ENCODE results near the gene CD300LG. TPM values are rescaled to one million over a fixed set of nuclear protein-coding genes. Genes with fewer than 3 reads are reported as not detected.

The CD300LG gene
- total and polyA plus RNA-seq, 7 donors: 5.4 to 21.7 (median 10.9) TPM

DNA sequence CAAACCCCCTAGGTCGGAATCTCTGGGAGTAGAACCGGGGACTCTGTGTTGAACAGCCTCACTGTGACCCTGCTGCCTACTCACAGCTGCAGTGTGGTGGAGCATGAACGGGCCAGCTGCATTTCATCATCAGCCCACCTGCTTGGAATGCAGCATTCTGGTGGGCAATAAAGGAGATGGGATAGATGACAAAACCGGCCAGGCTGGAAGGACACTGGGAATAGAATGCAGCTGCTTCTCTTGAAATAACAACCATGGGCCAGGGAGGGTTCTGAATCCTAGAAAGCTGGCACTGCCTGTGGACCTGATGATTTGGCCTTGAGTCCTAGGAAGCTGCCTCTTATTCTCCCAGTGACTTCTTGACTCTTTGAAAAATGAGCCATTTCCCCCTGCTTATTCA, 43.2 kb upstream of the CD300LG start:
- Histone ChIP-seq H3K4me1 (no peaks in the 10 kb centered on the region), H3K9me3 (no peaks in the 10 kb centered on the region), H3K4me3 (no peak overlapping the region), H3K27ac (no peak overlapping the region), H3K36me3 (ENCODE audit: insufficient read depth in 1 of 2, low read depth in 1 of 2) (peaks cover 0 to 15% of the 10 kb centered on the region in 2 donors), H3K27me3 (ENCODE audit: insufficient read depth in 3 of 3, low read length in 2 of 3) (peaks cover 0 to 2% (median 0%) of the 10 kb centered on the region in 3 donors)
- ATAC-seq (no peak), DNase-seq (no peak)
- WGBS, 3 donors: 40 to 46% (median 41%) methylated on average over 4 of the region's 4 CpGs
- TF ChIP-seq, protein P1, sequence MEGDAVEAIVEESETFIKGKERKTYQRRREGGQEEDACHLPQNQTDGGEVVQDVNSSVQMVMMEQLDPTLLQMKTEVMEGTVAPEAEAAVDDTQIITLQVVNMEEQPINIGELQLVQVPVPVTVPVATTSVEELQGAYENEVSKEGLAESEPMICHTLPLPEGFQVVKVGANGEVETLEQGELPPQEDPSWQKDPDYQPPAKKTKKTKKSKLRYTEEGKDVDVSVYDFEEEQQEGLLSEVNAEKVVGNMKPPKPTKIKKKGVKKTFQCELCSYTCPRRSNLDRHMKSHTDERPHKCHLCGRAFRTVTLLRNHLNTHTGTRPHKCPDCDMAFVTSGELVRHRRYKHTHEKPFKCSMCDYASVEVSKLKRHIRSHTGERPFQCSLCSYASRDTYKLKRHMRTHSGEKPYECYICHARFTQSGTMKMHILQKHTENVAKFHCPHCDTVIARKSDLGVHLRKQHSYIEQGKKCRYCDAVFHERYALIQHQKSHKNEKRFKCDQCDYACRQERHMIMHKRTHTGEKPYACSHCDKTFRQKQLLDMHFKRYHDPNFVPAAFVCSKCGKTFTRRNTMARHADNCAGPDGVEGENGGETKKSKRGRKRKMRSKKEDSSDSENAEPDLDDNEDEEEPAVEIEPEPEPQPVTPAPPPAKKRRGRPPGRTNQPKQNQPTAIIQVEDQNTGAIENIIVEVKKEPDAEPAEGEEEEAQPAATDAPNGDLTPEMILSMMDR (IDR thresholded peaks at IDR 0.05): no peak
- intact Hi-C loops (cut with DNase I): no loop called here

DNA sequence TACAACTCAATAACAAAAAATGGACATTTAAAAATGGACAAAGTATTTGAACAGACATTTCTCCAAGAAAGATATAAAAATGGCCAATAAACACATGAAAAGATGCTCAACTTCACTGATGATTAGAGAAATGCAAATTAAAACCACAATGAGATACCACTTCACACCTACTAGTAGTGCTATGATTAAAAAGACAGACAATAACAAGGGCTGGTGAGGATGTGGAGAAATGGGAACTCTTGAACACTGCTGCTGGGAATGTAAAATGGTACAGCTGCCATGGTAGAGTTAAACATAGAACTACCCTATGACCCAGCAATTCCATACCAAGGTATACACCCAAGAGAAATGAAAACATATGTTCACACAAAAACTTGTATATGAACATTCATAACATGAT, 41.9 kb upstream of the CD300LG start:
- H3K4me1 ChIP-seq: no peaks in the 10 kb centered on the region
- DNase-seq: no peak
- no peak for ATAC-seq
- H3K36me3 ChIP-seq (ENCODE audit: insufficient read depth in 1 of 2, low read depth in 1 of 2): peaks cover 0 to 17% of the 10 kb centered on the region in 2 donors
- peaks cover 0 to 2% (median 0%) of the 10 kb centered on the region in 3 donors for H3K27me3 ChIP-seq (ENCODE audit: insufficient read depth in 3 of 3, low read length in 2 of 3)
- H3K4me3 ChIP-seq: no peak overlapping the region
- no peak overlapping the region for H3K27ac ChIP-seq
- intact Hi-C loops (cut with DNase I): no loop called here
- no peaks in the 10 kb centered on the region for H3K9me3 ChIP-seq
- TF ChIP-seq, protein P1 (IDR thresholded peaks at IDR 0.05): no peak

DNA sequence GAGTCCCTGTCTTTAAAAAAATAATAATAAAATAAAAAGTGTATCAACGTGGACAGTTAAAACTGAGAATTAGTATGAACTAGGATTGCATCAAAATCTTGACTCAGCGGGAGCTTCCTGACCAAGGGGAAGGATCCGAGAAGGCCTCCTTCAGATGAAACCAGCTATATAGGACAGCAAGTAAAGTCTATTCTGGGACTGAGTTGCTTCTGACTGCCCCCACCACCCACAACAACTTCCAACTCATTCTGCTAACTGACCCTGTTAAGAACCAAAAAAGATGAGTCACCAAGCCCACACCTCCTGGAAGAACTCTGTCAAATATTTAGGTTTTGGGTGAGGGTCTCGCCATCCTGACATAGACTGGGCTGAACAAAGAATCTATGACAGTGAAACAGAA, 38.9 kb upstream of the CD300LG start:
- Histone ChIP-seq H3K27ac (no peak overlapping the region), H3K4me3 (no peak overlapping the region), H3K4me1 (no peaks in the 10 kb centered on the region), H3K9me3 (no peaks in the 10 kb centered on the region), H3K27me3 (ENCODE audit: insufficient read depth in 3 of 3, low read length in 2 of 3) (no peaks in the 10 kb centered on the region), H3K36me3 (ENCODE audit: insufficient read depth in 1 of 2, low read depth in 1 of 2) (peaks cover 0 to 21% of the 10 kb centered on the region in 2 donors)
- intact Hi-C loops (cut with DNase I): no loop called here
- ATAC-seq (no peak), DNase-seq (no peak)
- 93 to 97% (median 96%) methylated on average over 4 of the region's 4 CpGs for WGBS, 3 donors
- TF ChIP-seq, protein P1 (IDR thresholded peaks at IDR 0.05): no peak

DNA sequence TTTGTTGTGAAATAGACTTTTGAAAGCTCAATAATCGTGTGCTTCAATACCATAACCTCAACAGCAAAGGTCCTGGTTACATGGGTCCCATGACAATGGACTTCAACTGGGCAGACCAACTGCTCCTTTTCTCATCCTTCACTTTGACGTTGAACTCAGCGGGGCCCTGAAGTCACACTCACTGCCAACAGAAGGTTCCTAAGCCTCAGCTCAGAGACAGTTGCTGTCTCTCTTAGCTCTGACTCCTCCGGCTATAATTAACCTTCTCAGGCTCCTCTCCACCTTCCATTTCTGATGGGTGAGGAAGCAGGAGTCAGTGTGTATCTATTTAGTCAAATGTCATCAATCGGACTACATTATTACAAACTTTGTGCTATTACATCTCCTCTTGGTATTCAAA, 37.9 kb upstream of the CD300LG start:
- 90 to 97% (median 93%) methylated on average over 5 of the region's 5 CpGs for WGBS, 3 donors
- Histone ChIP-seq H3K36me3 (ENCODE audit: insufficient read depth in 1 of 2, low read depth in 1 of 2) (peaks cover 0 to 26% of the 10 kb centered on the region in 2 donors), H3K27me3 (ENCODE audit: insufficient read depth in 3 of 3, low read length in 2 of 3) (no peaks in the 10 kb centered on the region), H3K4me1 (no peaks in the 10 kb centered on the region), H3K27ac (no peak overlapping the region), H3K9me3 (no peaks in the 10 kb centered on the region), H3K4me3 (no peak overlapping the region)
- TF ChIP-seq, protein P1 (IDR thresholded peaks at IDR 0.05): no peak
- DNase-seq (no peak), ATAC-seq (no peak)
- intact Hi-C loops (cut with DNase I): no loop called here

DNA sequence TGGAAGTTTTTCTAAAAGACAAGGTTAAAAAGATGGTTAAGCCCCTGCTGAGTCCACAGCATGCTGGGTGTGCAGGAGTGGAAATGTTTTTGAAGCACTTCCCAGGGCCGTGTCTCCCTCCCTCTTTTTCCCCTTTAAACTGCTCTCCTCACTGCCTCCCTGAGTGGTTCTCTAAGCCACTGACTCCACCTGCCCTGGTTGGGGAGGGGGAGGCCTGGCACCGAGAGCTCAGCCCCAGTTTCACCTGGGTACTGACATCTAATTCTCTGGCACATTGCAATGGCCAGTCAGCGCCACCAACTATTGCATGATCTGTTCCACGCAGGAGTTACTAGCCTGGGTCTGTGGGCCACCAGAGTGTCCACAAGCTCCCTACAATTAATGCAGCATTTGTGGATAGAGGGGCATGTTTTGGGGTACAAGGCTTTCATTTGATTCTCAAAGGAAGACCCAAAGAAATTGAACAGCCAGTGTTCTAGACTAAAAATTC, 36.7 kb upstream of the CD300LG start:
- DNase-seq: no peak
- no peak for ATAC-seq
- intact Hi-C loops (cut with DNase I): no loop called here
- Histone ChIP-seq H3K4me3 (no peak overlapping the region), H3K27ac (no peak overlapping the region), H3K9me3 (no peaks in the 10 kb centered on the region), H3K4me1 (no peaks in the 10 kb centered on the region), H3K27me3 (ENCODE audit: insufficient read depth in 3 of 3, low read length in 2 of 3) (no peaks in the 10 kb centered on the region), H3K36me3 (ENCODE audit: insufficient read depth in 1 of 2, low read depth in 1 of 2) (peaks cover 0 to 26% of the 10 kb centered on the region in 2 donors)
- TF ChIP-seq, protein P1 (IDR thresholded peaks at IDR 0.05): no peak
- WGBS, 3 donors: 87 to 92% (median 87%) methylated on average over 4 of the region's 4 CpGs

All from psoas muscle (tissue), 8 donors.